ENCODE measurements around the gene CTNNA1. TPM values are rescaled to one million over a fixed set of nuclear protein-coding genes. Genes with fewer than 3 reads are reported as not detected.

CTNNA1 gene
- total RNA-seq, 4 donors from 2014 or later = 239 to 305 (median 277) TPM

GRCh38 chr5:138711811-138712210, 41.4 kb upstream of the CTNNA1 start:
- no peak for TF ChIP-seq CTCF (IDR thresholded peaks at IDR 0.05; ENCODE audit: low read depth)

GRCh38 chr5:138712324-138712723, 40.9 kb upstream of the CTNNA1 start:
- no peak for TF ChIP-seq CTCF (IDR thresholded peaks at IDR 0.05; ENCODE audit: low read depth)

GRCh38 chr5:138712791-138713190, 40.4 kb upstream of the CTNNA1 start:
- no peak for TF ChIP-seq CTCF (IDR thresholded peaks at IDR 0.05; ENCODE audit: low read depth)

GRCh38 chr5:138713247-138713646, 40.0 kb upstream of the CTNNA1 start:
- no peak for TF ChIP-seq CTCF (IDR thresholded peaks at IDR 0.05; ENCODE audit: low read depth)

GRCh38 chr5:138714694-138715093, 38.5 kb upstream of the CTNNA1 start:
- no peak for TF ChIP-seq CTCF (IDR thresholded peaks at IDR 0.05; ENCODE audit: low read depth)

- TF ChIP-seq CTCF (IDR thresholded peaks at IDR 0.05; ENCODE audit: low read depth) = no peak
These were observed 36.7 kb upstream of the CTNNA1 start for GRCh38 chr5:138716456-138716924.

- TF ChIP-seq CTCF (IDR thresholded peaks at IDR 0.05; ENCODE audit: low read depth) = no peak
These were observed 35.8 kb upstream of the CTNNA1 start for GRCh38 chr5:138717399-138717798.
